Effector CD8-positive, alpha-beta T cell (primary cell): ENCODE data around the gene LIMA1.
"Not testable (repeated sequence)": the region's sequence is repeated elsewhere in the genome, so short reads cannot be mapped to it uniquely, and the experiment has no call there.

ENCODE experiments used
- DNase-seq: peaks from one replicate; lab custom pipeline; 2025; lab: John Stamatoyannopoulos, UW

The LIMA1 gene

GRCh38 chr12:50248411-50248810, 34.9 kb downstream of the LIMA1 start:
- no peak for DNase-seq

DNA sequence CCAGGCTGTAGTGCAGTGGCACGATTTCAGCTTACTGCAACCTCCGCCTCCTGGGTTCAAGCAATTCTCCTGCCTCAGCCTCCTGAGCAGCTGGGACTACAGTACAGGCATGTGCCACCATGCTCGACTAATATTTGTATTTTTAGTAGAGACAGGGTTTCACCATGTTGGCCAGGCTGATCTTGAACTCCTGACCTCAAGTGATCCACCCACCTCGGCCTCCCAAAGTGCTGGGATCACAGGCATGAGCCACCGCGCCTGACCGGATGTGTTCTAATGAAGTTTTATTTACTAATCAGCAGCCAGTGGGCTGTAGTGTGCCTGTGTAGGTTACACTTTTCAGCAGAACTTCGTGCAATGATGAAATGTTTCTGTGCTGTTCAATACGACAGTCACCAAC, 35.7 kb downstream of the LIMA1 start:
- DNase-seq, result not testable (repeated sequence)

DNA sequence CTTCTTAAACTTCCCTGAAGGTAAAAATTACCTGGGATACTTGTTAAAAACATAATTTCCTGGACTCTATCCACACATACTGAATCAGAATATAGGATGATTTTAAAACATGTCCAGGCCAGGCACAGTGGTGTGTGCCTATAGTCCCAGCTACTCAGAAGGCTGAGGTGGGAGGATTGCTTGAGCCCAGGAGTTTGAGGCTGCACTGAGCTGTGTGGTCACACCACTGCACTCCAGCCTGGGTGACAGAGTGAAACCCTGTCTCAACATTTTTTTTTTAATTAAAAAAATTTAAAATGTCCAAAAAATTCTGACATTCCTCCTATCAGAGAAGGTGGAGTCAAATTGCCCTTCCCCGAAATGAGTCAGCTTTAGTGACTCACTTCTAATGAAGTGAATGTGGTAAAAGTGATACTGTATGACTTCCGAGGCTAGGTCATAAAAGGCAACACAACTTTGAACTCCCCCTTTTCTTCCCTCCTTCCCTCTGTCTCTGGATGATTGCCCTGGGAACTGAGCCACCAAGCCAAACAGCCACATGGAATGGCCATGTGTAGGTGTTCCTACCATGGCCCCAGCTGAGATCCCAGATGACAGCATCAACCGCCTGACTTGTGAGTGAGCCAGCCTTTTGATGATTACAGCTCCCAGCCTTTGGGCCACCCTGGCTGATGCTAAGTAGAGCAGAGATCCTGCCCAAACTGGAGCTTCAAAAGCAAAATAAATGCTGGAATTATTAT, 36.3 kb downstream of the LIMA1 start:
- DNase-seq, result no peak

DNA sequence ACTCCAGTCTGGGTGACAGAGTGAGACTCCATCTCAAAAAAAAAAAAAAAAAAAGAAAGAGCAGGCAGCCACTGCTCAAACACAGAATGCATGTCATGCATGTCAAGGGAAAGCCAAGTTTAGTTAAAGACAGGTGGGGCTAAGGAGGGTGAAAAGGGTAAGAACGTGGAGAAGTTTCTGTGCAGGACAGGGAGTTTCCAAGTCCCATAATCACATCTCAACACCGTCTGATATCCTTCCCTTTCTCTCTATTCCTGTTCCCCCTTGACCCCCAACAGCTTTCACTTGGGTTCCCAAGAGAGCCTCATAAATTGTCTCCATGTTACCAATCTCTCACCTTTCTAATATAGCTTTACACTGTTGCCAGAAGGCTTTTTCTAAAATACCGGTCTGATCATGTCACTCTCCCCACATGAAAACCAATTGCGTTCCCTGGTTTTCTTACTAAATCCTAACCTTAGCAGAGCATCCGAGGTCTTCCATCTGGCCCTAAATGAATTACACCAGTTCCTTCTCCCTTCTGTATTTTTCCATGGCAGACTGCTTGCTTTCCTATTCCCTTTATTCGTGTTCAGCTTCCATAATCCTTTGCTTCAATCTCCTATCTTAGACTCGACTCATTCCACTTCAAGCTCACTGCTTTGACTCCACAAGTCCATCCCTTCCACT, 37.0 kb downstream of the LIMA1 start:
- no peak for DNase-seq

DNA sequence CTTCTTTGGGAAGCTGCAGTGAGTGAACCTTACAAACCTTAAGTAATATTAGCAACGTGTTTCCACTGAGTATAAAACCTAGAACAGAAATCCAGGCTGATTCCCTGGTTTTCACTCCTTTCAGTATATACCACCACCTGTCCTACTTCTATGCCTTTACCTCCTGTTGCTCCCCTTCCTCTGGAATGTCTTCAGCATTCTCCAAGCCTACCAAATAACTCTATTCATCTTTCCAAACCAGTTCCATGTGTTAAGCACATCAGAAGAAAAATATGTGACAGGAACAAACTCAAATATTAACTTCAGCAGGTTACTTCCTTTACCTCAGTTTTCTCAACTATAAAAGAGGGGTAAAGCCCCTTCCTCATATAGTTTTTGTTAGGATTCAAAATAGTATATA, 39.8 kb downstream of the LIMA1 start:
- no peak for DNase-seq

DNA sequence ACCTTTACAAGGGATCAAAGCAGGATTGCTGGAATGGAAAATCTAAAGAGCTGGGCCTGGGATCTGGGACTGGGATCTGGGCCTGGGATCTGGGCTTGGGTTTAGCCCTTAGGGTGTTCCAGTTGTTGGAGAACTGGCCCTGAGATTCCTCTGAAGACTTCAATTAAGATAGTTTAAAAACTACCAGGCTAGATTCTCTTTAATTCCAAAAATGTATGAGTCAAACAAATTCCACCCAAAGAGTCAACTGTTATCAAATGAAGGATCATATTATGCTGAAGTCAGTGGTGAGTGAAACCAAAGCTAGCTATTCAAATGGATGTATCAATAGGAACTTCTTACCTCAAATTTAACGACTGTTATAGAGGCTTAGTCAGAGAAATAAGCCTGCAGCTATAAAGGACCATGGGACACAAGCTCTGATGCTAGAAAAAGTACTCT, 40.5 kb downstream of the LIMA1 start:
- no peak for DNase-seq

DNA sequence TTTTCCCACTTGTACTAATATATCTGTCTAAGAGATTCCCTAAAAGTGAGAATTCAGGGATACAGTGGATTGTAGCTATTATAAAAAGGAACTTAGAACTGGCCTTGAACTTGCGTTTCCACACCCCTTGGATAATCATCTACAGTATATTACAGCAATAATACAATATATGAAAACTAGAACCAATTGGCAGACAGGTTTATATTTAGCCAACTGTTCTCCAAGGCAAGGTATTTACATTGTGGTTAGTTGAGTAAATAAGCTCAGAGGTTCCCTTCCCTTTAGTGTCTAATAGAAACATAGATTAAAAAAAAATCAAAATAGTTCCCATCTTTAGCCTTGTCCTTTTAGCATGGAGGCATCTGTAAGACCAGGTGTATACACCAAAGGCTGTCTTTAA, 42.1 kb downstream of the LIMA1 start:
- DNase-seq, result no peak

GRCh38 chr12:50240792-50241114, 42.6 kb downstream of the LIMA1 start:
- DNase-seq, result no peak

DNA sequence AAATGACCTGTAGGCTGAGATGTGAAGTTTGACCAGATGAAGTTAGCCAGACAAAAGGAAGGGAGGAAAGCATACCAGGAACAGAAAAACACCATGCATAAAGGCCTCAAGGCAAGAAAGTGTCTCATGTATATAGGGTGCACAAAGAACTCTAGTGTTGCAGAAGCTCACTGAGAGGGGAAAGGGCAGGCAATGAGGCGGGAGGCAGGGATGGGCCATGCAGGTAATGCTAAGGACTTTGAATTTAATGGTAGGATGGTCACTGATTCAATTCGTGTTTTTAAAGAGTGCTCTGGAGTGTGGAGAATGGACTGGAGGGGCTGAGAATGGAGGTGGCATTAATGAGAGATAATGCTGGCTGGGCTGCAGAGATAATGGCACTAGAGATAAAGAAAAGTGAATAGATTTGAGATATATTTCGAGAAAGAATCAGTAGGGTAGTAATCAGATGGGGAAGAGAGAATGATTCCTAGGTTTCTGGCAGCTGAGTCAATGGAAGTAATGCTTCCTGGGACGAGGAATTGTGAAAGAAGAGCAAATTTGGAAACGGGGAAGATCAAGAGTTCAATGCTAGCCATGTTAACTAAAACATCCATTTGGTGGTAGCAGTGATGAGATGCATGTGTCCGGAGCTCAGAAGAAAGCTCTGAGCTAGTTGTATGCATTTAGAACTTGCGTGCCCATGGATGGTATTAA, 43.1 kb downstream of the LIMA1 start:
- DNase-seq, result no peak

DNA sequence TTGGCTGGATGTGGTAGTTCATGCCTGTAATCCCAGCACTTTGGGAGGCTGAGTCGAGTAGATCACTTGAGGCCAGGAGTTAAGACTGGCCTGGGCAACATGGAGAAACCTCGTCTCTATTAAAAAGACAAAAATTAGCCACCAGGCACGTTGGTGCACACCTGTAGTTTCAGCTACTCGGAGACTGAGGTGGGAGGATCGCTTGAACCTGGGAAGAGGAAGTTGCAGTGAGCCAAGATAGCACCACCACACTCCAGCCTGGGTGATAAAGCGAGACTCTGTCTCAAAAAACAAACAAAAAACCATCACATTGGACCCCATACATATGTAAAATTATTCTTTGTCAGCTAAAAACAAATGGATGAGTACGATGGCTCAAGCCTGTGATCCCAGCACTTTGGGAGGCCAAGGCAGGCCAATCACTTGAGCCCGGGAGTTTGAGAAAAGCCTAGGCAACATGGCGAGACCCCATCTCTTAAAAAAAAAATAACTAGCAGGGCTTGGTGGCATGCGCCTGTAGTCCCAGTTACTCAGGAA, 43.9 kb downstream of the LIMA1 start:
- DNase-seq, result no peak

GRCh38 chr12:50234347-50234746, 49.0 kb downstream of the LIMA1 start:
- no peak for DNase-seq

DNA sequence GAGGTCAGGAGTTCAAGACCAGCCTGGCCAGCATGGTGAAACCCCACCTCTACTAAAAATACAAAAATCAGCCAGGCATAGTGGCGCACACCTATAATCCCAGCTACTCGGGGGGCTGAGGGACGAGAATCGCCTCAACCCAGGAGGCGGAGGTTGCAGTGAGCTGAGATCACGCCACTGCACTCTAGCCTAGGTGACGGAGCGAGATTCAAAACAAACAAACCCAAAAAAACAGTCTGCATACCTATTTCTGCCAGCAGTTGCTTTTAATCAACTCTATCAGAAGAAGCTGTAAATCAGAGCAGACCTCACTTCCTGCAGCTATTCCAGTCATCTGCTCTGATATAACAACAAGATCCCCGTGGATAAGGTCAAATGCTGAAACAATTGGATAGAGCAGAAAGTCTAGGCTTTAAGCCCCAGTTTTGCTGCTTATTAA, 50.5 kb downstream of the LIMA1 start:
- no peak for DNase-seq

- DNase-seq, result no peak
These were observed 51.1 kb downstream of the LIMA1 start for GRCh38 chr12:50232206-50232605.

- no peak for DNase-seq
These were observed 52.0 kb downstream of the LIMA1 start for GRCh38 chr12:50231346-50231745.

DNA sequence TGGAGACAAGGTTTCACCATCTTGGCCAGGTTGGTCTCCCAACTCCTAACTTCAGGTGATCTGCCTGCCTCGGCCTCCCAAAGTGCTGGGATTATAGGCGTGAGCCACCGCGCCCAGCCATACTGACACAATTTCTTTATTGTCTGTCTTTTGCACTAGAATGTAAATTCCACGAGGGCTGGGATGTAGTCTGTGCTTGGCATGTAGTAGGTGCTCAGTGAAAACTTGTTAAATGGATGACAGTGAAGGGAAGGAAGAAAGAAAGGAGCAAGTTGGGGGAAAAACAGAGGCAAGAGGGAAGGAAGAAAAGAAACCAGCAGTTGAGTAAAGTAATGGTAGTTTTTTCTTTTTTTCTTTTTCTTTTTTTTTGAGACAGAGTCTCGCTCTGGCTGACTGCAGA, 53.1 kb downstream of the LIMA1 start:
- DNase-seq, result no peak

- no peak for DNase-seq
These were observed 59.2 kb downstream of the LIMA1 start for GRCh38 chr12:50224026-50224692.

GRCh38 chr12:50222275-50222783, 61.0 kb downstream of the LIMA1 start:
- DNase-seq, result no peak

GRCh38 chr12:50221228-50222008, 61.9 kb downstream of the LIMA1 start:
- DNase-seq, result no peak

GRCh38 chr12:50220363-50220995, 62.8 kb downstream of the LIMA1 start:
- DNase-seq, result no peak

DNA sequence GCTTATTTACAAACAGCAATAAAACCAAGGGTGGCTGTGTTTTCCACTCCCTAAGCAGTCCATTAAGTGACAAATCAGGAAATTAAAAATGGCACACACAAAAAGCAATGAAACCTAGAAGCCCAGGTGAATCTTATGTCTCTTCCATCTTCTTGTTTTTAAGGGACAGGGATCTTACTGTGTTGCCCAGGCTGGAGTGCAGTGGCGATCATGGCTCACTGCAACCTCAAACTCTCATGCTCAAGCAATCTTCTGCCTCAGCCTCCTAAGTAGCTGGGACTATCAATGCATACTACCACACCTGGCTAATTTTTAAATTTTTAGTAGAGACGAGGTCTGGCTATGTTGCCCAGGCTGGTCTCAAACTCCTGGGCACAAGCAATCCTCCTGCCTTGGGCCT, 63.8 kb downstream of the LIMA1 start:
- no peak for DNase-seq

DNA sequence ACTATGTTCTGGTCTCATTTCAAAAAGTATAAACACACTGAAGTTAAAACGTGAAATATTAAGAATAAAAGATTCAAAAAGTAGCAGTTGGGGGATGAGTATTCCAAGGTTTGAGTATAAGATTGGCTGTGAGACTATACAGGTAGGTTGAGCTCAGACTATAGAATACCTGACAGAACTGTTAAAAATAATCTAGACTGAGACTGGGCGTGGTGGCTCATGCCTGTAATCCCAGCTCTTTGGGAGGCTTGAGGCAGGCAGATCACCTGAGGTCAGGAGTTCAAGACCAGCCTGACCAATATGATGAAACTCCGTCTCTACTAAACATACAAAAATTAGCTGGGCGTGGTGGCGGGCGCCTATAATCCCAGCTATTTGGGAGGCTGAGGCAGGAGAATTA, 64.3 kb downstream of the LIMA1 start:
- DNase-seq, result not testable (repeated sequence)
